Skeletal muscle satellite cell (primary cell): ENCODE measurements around the gene HPS1.
"Not testable (repeated sequence)": the region's sequence is repeated elsewhere in the genome, so short reads cannot be mapped to it uniquely, and the experiment has no call there.

Experiments used
- H3K27me3 ChIP-seq: 2 replicates; pipeline ENCODE4 v1.7.0; 2013; ENCODE audit warnings: low read length; ENCODE audit not compliant: control insufficient read depth, insufficient read depth
- H3K36me3 ChIP-seq: 2 replicates; pipeline ENCODE4 v1.7.0; 2013; ENCODE audit warnings: mild to moderate bottlenecking, control low read depth, low read length; ENCODE audit not compliant: insufficient read depth
- H3K4me1 ChIP-seq: 2 replicates; pipeline ENCODE4 v1.7.0; 2013; ENCODE audit warnings: low read length; ENCODE audit not compliant: control insufficient read depth, insufficient read depth
- H3K4me2 ChIP-seq: 2 replicates; pipeline ENCODE4 v1.7.0; 2013; ENCODE audit warnings: mild to moderate bottlenecking, low read length
- H3K4me3 ChIP-seq: 2 replicates; pipeline ENCODE4 v1.7.0; 2013; ENCODE audit warnings: low read length
- H3K9ac ChIP-seq: 2 replicates; pipeline ENCODE4 v1.7.0; 2013; ENCODE audit warnings: mild to moderate bottlenecking, low read depth, low read length, moderate library complexity
- H3K9me3 ChIP-seq: replicated peaks from 2 replicates; pipeline ENCODE4 v1.7.0; 2013; ENCODE audit warnings: mild to moderate bottlenecking, control low read depth, low read length

HPS1 gene

GRCh38 chr10:98391578-98391991 is 55.1 kb downstream of the HPS1 start:
- peaks cover 9% of the 10 kb centered on the region for H3K4me1 ChIP-seq
- H3K27me3 ChIP-seq: no peaks in the 10 kb centered on the region
- H3K4me2 ChIP-seq: no peak overlapping the region
- no peak overlapping the region for H3K4me3 ChIP-seq
- H3K36me3 ChIP-seq: peaks cover 3% of the 10 kb centered on the region
- no peaks in the 10 kb centered on the region for H3K9me3 ChIP-seq
- no peak overlapping the region for H3K9ac ChIP-seq

DNA sequence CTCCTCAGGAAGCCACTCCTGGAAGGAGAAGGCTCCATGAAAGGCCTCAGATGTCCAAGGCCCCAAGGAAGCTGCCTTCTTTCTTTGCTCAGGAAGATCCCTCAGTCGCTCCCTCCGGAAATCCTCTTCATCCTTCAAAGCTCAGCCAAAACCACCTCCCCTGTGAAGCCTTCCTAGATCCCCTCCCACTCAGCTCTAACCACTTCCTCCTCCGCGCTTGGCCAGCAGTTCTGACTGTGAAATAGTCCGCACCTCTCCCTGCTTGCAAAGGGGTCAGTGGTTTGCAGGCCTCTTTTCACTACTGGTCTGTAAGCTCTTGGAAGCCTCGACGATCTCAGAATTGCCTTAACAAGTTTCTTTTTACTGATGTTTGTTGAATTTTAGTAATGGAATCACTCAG is 55.7 kb downstream of the HPS1 start:
- no peak overlapping the region for H3K9ac ChIP-seq
- H3K27me3 ChIP-seq: no peaks in the 10 kb centered on the region
- no peak overlapping the region for H3K4me3 ChIP-seq
- H3K4me2 ChIP-seq: no peak overlapping the region
- H3K4me1 ChIP-seq: peaks cover 9% of the 10 kb centered on the region
- H3K9me3 ChIP-seq: no peaks in the 10 kb centered on the region
- H3K36me3 ChIP-seq: peaks cover under 1% of the 10 kb centered on the region

- Histone ChIP-seq H3K36me3 (no peaks in the 10 kb centered on the region), H3K9ac (no peak overlapping the region), H3K9me3 (no peaks in the 10 kb centered on the region), H3K27me3 (no peaks in the 10 kb centered on the region), H3K4me3 (no peak overlapping the region), H3K4me1 (peaks cover 9% of the 10 kb centered on the region), H3K4me2 (no peak overlapping the region)
Measured at GRCh38 chr10:98390406-98390805, 56.3 kb downstream of the HPS1 start.

DNA sequence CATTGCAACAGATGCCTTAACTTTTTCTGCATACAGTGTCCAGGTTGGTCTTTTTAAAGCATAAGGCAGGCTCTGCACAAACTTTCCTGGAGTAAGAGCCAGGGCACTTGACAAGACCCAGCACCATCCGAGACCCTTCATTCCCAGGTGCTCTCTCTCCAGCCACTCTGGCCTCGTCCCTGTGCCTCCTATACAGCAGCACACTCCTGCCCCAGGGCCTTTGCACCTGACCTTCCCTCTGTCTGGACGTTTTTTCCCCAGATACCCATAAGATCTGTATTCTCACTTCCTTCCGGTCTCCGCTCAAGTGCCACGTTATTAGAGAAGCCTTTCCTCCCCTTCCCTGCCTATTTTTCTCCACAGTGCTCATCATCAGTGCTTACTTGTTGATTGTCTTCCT is 57.3 kb downstream of the HPS1 start:
- H3K9me3 ChIP-seq: no peaks in the 10 kb centered on the region
- no peaks in the 10 kb centered on the region for H3K36me3 ChIP-seq
- no peak overlapping the region for H3K4me3 ChIP-seq
- no peak overlapping the region for H3K9ac ChIP-seq
- no peaks in the 10 kb centered on the region for H3K27me3 ChIP-seq
- peaks cover 7% of the 10 kb centered on the region for H3K4me1 ChIP-seq
- H3K4me2 ChIP-seq: no peak overlapping the region

- Histone ChIP-seq H3K4me1 (peaks cover 8% of the 10 kb centered on the region), H3K4me3 (no peak overlapping the region), H3K36me3 (no peaks in the 10 kb centered on the region), H3K27me3 (no peaks in the 10 kb centered on the region), H3K4me2 (no peak overlapping the region), H3K9ac (no peak overlapping the region), H3K9me3 (no peaks in the 10 kb centered on the region)
Measured at GRCh38 chr10:98388101-98388655, 58.6 kb downstream of the HPS1 start.

DNA sequence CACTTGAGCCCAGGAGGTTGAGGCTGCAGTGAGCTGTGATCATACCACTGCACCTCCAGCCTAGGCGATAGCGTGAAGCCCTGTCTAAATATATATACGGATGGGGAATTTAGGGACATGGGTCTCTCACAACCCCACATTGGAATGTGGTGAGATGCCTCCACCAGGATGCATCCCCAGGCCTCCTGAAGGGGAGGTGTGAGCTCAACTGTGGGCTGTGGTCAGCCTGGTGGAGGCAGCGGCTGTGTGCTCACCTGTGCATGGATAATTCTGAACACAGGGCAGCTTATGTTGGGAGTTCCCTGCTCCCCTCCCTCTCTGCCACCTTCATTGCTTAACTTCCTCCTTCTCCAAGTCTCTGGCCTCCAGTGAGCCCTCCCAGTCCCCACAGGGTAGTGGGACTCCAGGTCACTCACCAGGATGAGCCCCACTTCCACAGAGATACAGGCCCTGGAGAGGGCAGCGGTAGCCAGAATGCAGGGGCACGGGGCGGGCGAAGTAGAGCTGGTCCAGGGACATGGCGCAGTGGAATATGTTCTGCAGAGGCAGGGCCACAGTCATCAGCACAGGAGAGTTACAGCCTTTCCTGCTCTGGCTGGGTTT is 62.1 kb downstream of the HPS1 start:
- Histone ChIP-seq H3K4me1 (peaks cover 6% of the 10 kb centered on the region), H3K4me2 (no peak overlapping the region), H3K9me3 (no peaks in the 10 kb centered on the region), H3K4me3 (no peak overlapping the region), H3K9ac (no peak overlapping the region), H3K27me3 (no peaks in the 10 kb centered on the region), H3K36me3 (no peaks in the 10 kb centered on the region)

GRCh38 chr10:98383869-98384268 is 62.9 kb downstream of the HPS1 start:
- Histone ChIP-seq H3K36me3 (no peaks in the 10 kb centered on the region), H3K9me3 (no peaks in the 10 kb centered on the region), H3K4me3 (no peak overlapping the region), H3K4me1 (peaks cover 10% of the 10 kb centered on the region), H3K9ac (no peak overlapping the region), H3K27me3 (no peaks in the 10 kb centered on the region), H3K4me2 (no peak overlapping the region)

- not testable (repeated sequence) for H3K36me3 ChIP-seq, H3K9ac ChIP-seq, H3K27me3 ChIP-seq, H3K4me3 ChIP-seq, H3K9me3 ChIP-seq, H3K4me2 ChIP-seq
- peaks cover 15% of the 10 kb centered on the region for H3K4me1 ChIP-seq
Measured at GRCh38 chr10:98383134-98383667, 63.5 kb downstream of the HPS1 start.

- no peak overlapping the region for H3K4me2 ChIP-seq
- no peaks in the 10 kb centered on the region for H3K9me3 ChIP-seq
- H3K4me1 ChIP-seq: peaks cover 15% of the 10 kb centered on the region
- H3K27me3 ChIP-seq: no peaks in the 10 kb centered on the region
- no peak overlapping the region for H3K9ac ChIP-seq
- no peak overlapping the region for H3K4me3 ChIP-seq
- H3K36me3 ChIP-seq: no peaks in the 10 kb centered on the region
Measured at GRCh38 chr10:98382691-98383101, 64.0 kb downstream of the HPS1 start.

DNA sequence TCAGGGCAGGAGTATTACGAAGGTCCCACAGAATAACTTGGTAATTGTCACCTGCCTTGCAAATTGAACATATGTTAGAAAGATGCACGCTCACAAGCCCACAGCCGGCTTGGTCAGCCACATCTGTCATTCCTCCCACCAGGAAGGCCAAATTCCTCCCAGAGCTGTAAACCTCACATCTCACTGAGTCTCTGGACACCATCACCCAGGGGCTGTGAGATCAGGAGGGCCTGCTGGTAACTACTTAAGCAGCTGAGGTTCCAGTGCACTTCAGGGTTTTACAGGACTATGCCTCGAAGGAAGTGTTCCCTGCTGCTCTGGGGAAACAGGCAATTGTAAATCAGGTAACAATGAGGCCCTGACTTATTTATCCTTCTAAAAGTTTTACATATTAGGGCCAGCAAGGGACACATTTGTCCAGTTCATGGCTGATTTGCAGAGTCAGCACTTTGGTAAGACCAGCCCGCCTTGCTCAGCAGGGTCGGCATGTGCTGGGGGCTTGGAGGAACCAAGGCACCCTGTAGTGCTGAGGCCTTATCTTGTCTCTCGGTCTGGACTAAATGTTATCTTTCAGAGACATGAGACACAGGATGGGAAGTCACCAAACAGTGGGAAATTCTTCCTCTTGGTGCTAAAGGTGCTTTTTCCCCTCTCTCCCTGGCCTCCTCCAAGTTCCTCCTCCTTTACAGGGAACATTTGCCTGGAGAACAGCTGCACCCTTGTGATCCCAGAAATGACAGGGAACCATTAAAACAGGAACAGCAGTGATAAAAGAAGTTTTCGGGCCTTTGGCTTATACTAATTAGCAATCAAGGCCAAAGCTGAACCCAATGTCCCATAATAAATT is 66.0 kb downstream of the HPS1 start:
- Histone ChIP-seq H3K4me3 (no peak overlapping the region), H3K27me3 (no peaks in the 10 kb centered on the region), H3K9ac (no peak overlapping the region), H3K9me3 (no peaks in the 10 kb centered on the region), H3K4me2 (no peak overlapping the region), H3K4me1 (peaks cover 20% of the 10 kb centered on the region), H3K36me3 (no peaks in the 10 kb centered on the region)

DNA sequence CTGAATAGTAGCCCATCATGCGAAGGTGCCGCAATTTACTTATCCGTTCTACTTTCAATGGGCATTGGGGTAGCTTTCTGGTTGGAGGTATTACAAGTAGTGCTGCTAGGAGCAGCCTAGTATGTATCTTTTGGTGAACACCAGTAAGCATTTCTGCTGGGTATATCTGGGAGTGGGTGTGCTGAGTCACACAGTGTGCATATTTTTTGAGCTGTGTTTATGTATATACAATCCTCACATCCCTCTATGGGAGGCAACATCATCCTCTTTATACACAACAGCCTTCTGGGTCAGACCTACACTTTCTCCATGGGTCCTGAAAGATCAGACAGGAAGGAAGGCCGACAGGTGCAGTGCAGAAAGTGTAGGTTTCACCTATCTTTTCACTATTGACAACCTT is 68.0 kb downstream of the HPS1 start:
- no peaks in the 10 kb centered on the region for H3K36me3 ChIP-seq
- H3K9me3 ChIP-seq: no peaks in the 10 kb centered on the region
- no peak overlapping the region for H3K9ac ChIP-seq
- peaks cover 32% of the 10 kb centered on the region for H3K4me1 ChIP-seq
- H3K4me3 ChIP-seq: no peak overlapping the region
- no peak overlapping the region for H3K4me2 ChIP-seq
- no peaks in the 10 kb centered on the region for H3K27me3 ChIP-seq
